CD4-positive, alpha-beta memory T cell (primary cell): ENCODE measurements around the gene DGKH. TPM values are rescaled to one million over a fixed set of nuclear protein-coding genes. Genes with fewer than 3 reads are reported as not detected.

Experiments
- CTCF ChIA-PET: fragments of 350-600 bp; sonication (Branson Sonifier 250); formaldehyde crosslinking; loops from one replicate; lab custom pipeline; 2021; ENCODE audit warnings: inconsistent platforms; ENCODE audit not compliant: partially characterized antibody; lab: Charles Lee
- POLR2A ChIA-PET: fragments of 350-600 bp; sonication (Branson Sonifier 250); formaldehyde crosslinking; loops from one replicate; lab custom pipeline; 2021; ENCODE audit not compliant: partially characterized antibody; lab: Charles Lee
- DNase-seq, 5 donors: peaks; one replicate each; pipeline versions ENCODE4 v3.0.0 to v3.0.0-alpha.2; 2020 to 2022; ENCODE audit warnings: mixed read lengths in 1 of 5
- H3K27ac ChIP-seq: one replicate; pipeline ENCODE4 v1.7.0; 2013; ENCODE audit warnings: low read depth, low read length
- H3K27me3 ChIP-seq: 2 replicates; pipeline ENCODE4 v1.7.0; 2013; ENCODE audit warnings: mild to moderate bottlenecking, low read length, moderate library complexity; ENCODE audit not compliant: insufficient read depth
- H3K36me3 ChIP-seq: 2 replicates; pipeline ENCODE4 v1.7.0; 2013; ENCODE audit warnings: mild to moderate bottlenecking, low read length, moderate library complexity; ENCODE audit not compliant: insufficient read depth
- H3K4me1 ChIP-seq: 2 replicates; pipeline ENCODE4 v1.7.0; 2013; ENCODE audit warnings: mild to moderate bottlenecking, low read length, moderate library complexity; ENCODE audit not compliant: insufficient read depth
- H3K4me3 ChIP-seq, 2 donors: one replicate each; pipeline ENCODE4 v1.7.0; 2013; ENCODE audit warnings: low read length in 2 of 2, mild to moderate bottlenecking in 1 of 2
- H3K9me3 ChIP-seq, 2 donors: one replicate each; pipeline ENCODE4 v1.7.0; 2013; ENCODE audit warnings: low read length in 2 of 2, control low read depth in 1 of 2; ENCODE audit not compliant: control insufficient read depth in 1 of 2
- H3K27ac Mint-ChIP-seq, 7 donors: one replicate each; pipeline ENCODE4 v1.8.0; 2020 to 2021; ENCODE audit warnings: mixed read lengths in 7 of 7, mild to moderate bottlenecking in 6 of 7, inconsistent platforms in 3 of 7, moderate library complexity in 3 of 7
- H3K27me3 Mint-ChIP-seq, 2 donors: one replicate each; pipeline ENCODE4 v1.8.0; 2020 to 2021; ENCODE audit warnings: mixed read lengths in 2 of 2
- H3K36me3 Mint-ChIP-seq, 2 donors: one replicate each; pipeline ENCODE4 v1.8.0; 2020 to 2021; ENCODE audit warnings: mixed read lengths in 2 of 2, inconsistent platforms in 1 of 2, mild to moderate bottlenecking in 1 of 2
- H3K4me1 Mint-ChIP-seq, 4 donors: one replicate each; pipeline ENCODE4 v1.8.0; 2020 to 2021; ENCODE audit warnings: mixed read lengths in 4 of 4, mild to moderate bottlenecking in 1 of 4
- H3K4me3 Mint-ChIP-seq, 8 donors: one replicate each; pipeline ENCODE4 v1.8.0; 2020 to 2021; ENCODE audit warnings: mixed read lengths in 8 of 8, mild to moderate bottlenecking in 7 of 8, moderate library complexity in 6 of 8, inconsistent platforms in 3 of 8
- H3K9me3 Mint-ChIP-seq, 8 donors: one replicate each; pipeline ENCODE4 v1.8.0; 2020 to 2021; ENCODE audit warnings: mixed read lengths in 8 of 8, mild to moderate bottlenecking in 5 of 8, inconsistent platforms in 3 of 8, moderate library complexity in 1 of 8
- intact Hi-C: fragments of 100-400 bp; cut with micrococcal nuclease; formaldehyde crosslinking; loops from one replicate; pipeline ENCODE4 v1.15.1; 2023
- polyA plus RNA-seq, 2 donors: library from polyadenylated mRNA; unstranded; fragments of 300-500 nt; fragmentation: Illumina TruSeq; gene quantifications; one replicate each; pipeline ENCODE4 v1.2.3, GENCODE V29; 2021
- total RNA-seq, 2 experiments: library from RNA; stranded (reverse); gene quantifications; one replicate each; pipeline ENCODE4 v1.2.3, GENCODE V29; 2021

The DGKH gene
- total and polyA plus RNA-seq, 4 experiments from 2014 or later: 2.1 to 11.6 (median 6.6) TPM

GRCh38 chr13:42011601-42012350 is 36.7 kb upstream of the DGKH start:
- DNase-seq: no peak
- H3K9me3 ChIP-seq: no peaks in the 10 kb centered on the region
- no peaks in the 10 kb centered on the region for H3K27me3 ChIP-seq
- H3K36me3 ChIP-seq: no peaks in the 10 kb centered on the region
- Mint-ChIP-seq H3K4me1 (no peaks in the 10 kb centered on the region), H3K27me3 (peaks cover 4 to 5% of the 10 kb centered on the region in 2 donors), H3K36me3 (no peaks in the 10 kb centered on the region), H3K9me3 (peaks cover 0 to 2% (median 0%) of the 10 kb centered on the region in 8 donors), H3K27ac (no peak overlapping the region), H3K4me3 (no peak overlapping the region)
- H3K27ac ChIP-seq: no peak overlapping the region
- intact Hi-C loops: no loop called here
- no peak overlapping the region for H3K4me3 ChIP-seq
- H3K4me1 ChIP-seq: no peaks in the 10 kb centered on the region
- POLR2A ChIA-PET: no interaction called here
- CTCF ChIA-PET: no interaction called here

GRCh38 chr13:42014119-42014518 is 34.3 kb upstream of the DGKH start:
- no peaks in the 10 kb centered on the region for H3K4me1 Mint-ChIP-seq
- ChIA-PET POLR2A (no interaction called here), CTCF (no interaction called here)
- Histone ChIP-seq H3K4me1 (no peaks in the 10 kb centered on the region), H3K36me3 (no peaks in the 10 kb centered on the region), H3K9me3 (no peaks in the 10 kb centered on the region), H3K27me3 (no peaks in the 10 kb centered on the region), H3K4me3 (no peak overlapping the region), H3K27ac (no peak overlapping the region)
- H3K36me3 Mint-ChIP-seq: no peaks in the 10 kb centered on the region
- DNase-seq: no peak
- peaks cover 0 to 2% (median 0%) of the 10 kb centered on the region in 8 donors for H3K9me3 Mint-ChIP-seq
- H3K27me3 Mint-ChIP-seq: peaks cover 5 to 7% of the 10 kb centered on the region in 2 donors
- intact Hi-C loops: no loop called here
- no peak overlapping the region for H3K4me3 Mint-ChIP-seq
- no peak overlapping the region for H3K27ac Mint-ChIP-seq

- ChIA-PET CTCF (no interaction called here), POLR2A (no interaction called here)
- Histone ChIP-seq H3K9me3 (no peaks in the 10 kb centered on the region), H3K36me3 (no peaks in the 10 kb centered on the region), H3K27me3 (no peaks in the 10 kb centered on the region), H3K27ac (no peak overlapping the region), H3K4me3 (no peak overlapping the region), H3K4me1 (no peaks in the 10 kb centered on the region)
- Mint-ChIP-seq H3K36me3 (no peaks in the 10 kb centered on the region), H3K27ac (no peak overlapping the region), H3K4me1 (no peaks in the 10 kb centered on the region), H3K9me3 (peaks cover 0 to 2% (median 0%) of the 10 kb centered on the region in 8 donors), H3K27me3 (peaks cover 5 to 7% of the 10 kb centered on the region in 2 donors), H3K4me3 (no peak overlapping the region)
- no peak for DNase-seq
- intact Hi-C loops: no loop called here
These were observed 31.2 kb upstream of the DGKH start for GRCh38 chr13:42017264-42017663.

- Histone ChIP-seq H3K9me3 (no peaks in the 10 kb centered on the region), H3K4me3 (no peak overlapping the region), H3K36me3 (no peaks in the 10 kb centered on the region), H3K27me3 (no peaks in the 10 kb centered on the region), H3K27ac (no peak overlapping the region), H3K4me1 (no peaks in the 10 kb centered on the region)
- CTCF ChIA-PET: no interaction called here
- no peaks in the 10 kb centered on the region for H3K9me3 Mint-ChIP-seq
- peaks cover under 1 to 3% of the 10 kb centered on the region in 2 donors for H3K27me3 Mint-ChIP-seq
- H3K27ac Mint-ChIP-seq: no peak overlapping the region
- H3K4me3 Mint-ChIP-seq: no peak overlapping the region
- H3K4me1 Mint-ChIP-seq: no peaks in the 10 kb centered on the region
- POLR2A ChIA-PET: no interaction called here
- no peak for DNase-seq
- no peaks in the 10 kb centered on the region for H3K36me3 Mint-ChIP-seq
- intact Hi-C loops: no loop called here
These were observed 26.6 kb upstream of the DGKH start for GRCh38 chr13:42021851-42022250.

GRCh38 chr13:42022336-42022735 is 26.1 kb upstream of the DGKH start:
- Histone ChIP-seq H3K4me3 (no peak overlapping the region), H3K27me3 (no peaks in the 10 kb centered on the region), H3K9me3 (no peaks in the 10 kb centered on the region), H3K4me1 (no peaks in the 10 kb centered on the region), H3K27ac (no peak overlapping the region), H3K36me3 (no peaks in the 10 kb centered on the region)
- Mint-ChIP-seq H3K4me3 (no peak overlapping the region), H3K27me3 (peaks cover 0 to 1% of the 10 kb centered on the region in 2 donors), H3K9me3 (no peaks in the 10 kb centered on the region), H3K4me1 (no peaks in the 10 kb centered on the region), H3K36me3 (no peaks in the 10 kb centered on the region), H3K27ac (no peak overlapping the region)
- ChIA-PET POLR2A (no interaction called here), CTCF (no interaction called here)
- intact Hi-C loops: no loop called here
- DNase-seq: no peak

GRCh38 chr13:42022796-42023493 is 25.5 kb upstream of the DGKH start:
- ChIA-PET POLR2A (no interaction called here), CTCF (no interaction called here)
- Mint-ChIP-seq H3K4me1 (no peaks in the 10 kb centered on the region), H3K27me3 (peaks cover 0 to 1% of the 10 kb centered on the region in 2 donors), H3K27ac (no peak overlapping the region), H3K9me3 (no peaks in the 10 kb centered on the region), H3K4me3 (no peak overlapping the region), H3K36me3 (no peaks in the 10 kb centered on the region)
- H3K9me3 ChIP-seq: no peaks in the 10 kb centered on the region
- H3K27me3 ChIP-seq: no peaks in the 10 kb centered on the region
- no peaks in the 10 kb centered on the region for H3K36me3 ChIP-seq
- no peak overlapping the region for H3K4me3 ChIP-seq
- no peaks in the 10 kb centered on the region for H3K4me1 ChIP-seq
- no peak overlapping the region for H3K27ac ChIP-seq
- intact Hi-C loops: no loop called here
- no peak for DNase-seq

GRCh38 chr13:42027286-42027685 is 21.2 kb upstream of the DGKH start:
- no peaks in the 10 kb centered on the region for H3K9me3 Mint-ChIP-seq
- peaks cover 3 to 14% of the 10 kb centered on the region in 2 donors for H3K27me3 Mint-ChIP-seq
- no peak overlapping the region for H3K27ac ChIP-seq
- no peak for DNase-seq
- no peaks in the 10 kb centered on the region for H3K36me3 ChIP-seq
- no peaks in the 10 kb centered on the region for H3K36me3 Mint-ChIP-seq
- peaks cover 4% of the 10 kb centered on the region for H3K27me3 ChIP-seq
- H3K4me3 ChIP-seq: no peak overlapping the region
- no peak overlapping the region for H3K4me3 Mint-ChIP-seq
- no peaks in the 10 kb centered on the region for H3K4me1 ChIP-seq
- intact Hi-C loops: no loop called here
- no peaks in the 10 kb centered on the region for H3K4me1 Mint-ChIP-seq
- ChIA-PET CTCF (no interaction called here), POLR2A (no interaction called here)
- H3K27ac Mint-ChIP-seq: no peak overlapping the region
- H3K9me3 ChIP-seq: no peaks in the 10 kb centered on the region
